Pons (tissue), 1 donor: ENCODE results near the gene OR2L5.

Experiments used
- DNase-seq: peaks from one replicate; pipeline ENCODE4 v3.0.0-alpha.2; 2016; ENCODE audit warnings: low spot score

The OR2L5 gene, protein sequence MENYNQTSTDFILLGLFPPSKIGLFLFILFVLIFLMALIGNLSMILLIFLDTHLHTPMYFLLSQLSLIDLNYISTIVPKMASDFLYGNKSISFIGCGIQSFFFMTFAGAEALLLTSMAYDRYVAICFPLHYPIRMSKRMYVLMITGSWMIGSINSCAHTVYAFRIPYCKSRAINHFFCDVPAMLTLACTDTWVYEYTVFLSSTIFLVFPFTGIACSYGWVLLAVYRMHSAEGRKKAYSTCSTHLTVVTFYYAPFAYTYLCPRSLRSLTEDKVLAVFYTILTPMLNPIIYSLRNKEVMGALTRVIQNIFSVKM

DNA sequence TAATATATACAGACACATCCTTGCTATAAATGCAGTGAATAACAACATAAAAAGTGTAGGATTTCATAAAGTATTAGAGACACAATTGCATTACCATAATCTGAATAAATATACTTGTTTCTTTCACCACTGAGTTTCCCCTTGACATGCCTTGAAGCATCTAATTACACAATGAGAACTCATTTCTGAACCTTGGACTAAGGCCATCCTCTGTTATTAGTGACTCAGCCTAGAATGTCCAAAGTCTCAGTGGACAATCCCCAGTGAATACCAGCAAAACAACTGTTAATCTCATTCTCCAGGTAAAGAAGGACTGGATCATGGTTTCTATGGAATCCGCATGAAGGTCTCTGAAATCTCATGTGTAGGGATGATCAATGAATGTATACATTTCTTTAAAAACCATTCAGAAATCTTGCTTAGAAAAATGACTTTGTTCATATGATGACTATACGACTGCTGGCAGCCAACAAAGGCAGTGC, at the start of gene OR2L5:
Gene OR2L5, plus strand, starts transcription at position 432 of the 482 bp plus-strand sequence. CDS start 8,288 bp downstream, outside the sequence.
- peak; percentile 35 for DNase-seq

DNA sequence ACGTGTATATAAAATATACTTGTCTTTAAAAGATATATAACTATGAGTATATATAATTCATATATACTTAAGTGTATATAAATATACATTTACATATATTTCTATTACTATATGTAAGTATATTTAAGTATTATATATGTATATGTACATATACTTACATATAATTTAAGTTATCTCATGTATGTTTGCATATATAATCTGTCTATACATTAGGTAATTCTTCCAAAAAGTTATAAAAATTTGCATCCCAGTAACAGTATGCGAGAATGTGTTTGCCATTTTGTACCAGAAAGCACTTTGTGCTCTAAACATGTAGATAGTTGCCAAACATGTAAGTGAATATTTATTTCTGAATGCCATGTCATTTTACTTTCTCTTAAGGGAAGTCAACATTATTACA, 48.5 kb upstream of the OR2L5 start, which contains the start of gene OR2AK2:
Gene OR2AK2, plus strand, starts transcription at position 301 of the 400 bp plus-strand sequence. CDS start 144 bp downstream, outside the sequence.
- no peak for DNase-seq

DNA sequence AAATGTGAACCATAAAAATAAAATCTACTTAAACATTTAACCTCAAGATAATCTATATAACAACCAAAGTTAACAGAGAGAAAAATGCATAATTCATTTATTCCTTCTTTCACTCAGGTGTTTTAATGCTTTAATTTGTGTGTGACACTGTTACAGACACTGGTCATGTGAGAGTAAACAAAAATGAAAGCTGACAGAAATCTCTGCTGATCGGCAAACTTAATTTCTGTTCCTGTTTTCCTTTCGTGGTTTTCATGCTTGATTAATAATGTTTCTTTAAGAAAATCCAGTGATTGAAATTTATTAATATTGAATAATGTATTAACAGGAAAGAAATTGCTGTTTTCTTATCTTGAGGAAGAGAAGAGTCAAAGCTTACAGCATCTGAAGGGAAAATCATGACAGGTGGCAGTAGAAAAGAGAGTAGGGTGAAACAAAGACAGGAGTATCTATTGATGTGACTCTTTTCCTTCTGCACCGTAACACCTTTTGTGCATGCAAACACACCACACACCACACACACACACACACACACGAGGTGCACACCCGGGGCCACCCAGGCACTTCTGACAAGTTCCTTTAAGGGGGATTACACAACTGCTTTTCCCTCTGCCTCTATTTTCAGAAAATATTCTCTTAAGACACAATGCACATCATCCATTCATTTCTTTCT, 46.8 kb upstream of the OR2L5 start:
- DNase-seq = no peak

DNA sequence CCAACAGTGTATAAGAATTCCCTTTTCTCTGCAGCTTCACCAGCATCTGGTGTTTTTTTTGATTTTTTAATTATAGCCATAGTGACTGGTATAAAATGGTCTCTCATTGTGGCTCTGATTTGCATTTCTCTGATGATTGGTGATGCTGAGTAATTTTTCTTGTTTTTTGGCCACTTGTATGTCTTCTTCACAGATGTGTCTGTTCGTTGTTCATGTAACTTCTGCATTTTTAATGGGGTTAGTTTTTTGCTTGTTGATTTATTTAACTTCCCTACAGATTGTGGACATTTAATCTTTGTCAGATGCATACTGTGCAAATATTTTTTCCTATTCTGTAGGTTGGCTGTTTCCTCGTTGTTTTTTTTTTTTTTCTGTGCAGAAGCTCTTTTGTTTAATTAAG, 20.5 kb upstream of the OR2L5 start:
- no peak for DNase-seq

DNA sequence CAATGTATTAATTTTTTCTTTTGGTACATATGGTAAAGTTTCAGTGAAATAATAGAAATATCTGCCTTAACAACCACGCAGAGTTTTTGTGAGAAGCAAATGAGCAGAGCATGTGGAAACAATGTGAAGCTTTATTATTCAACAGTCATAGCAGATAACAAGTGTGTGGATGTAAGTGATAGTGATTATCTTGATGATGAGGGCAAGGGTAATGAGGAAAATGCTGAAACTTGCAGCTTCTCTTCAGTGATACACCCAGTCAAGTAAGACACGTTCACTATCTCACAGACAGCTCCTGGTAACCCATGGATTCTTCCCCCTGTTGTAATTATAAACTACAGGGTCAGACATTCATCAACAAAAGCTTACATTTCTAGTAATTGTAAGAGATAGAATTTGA, 14.6 kb upstream of the OR2L5 start:
- no peak for DNase-seq

DNA sequence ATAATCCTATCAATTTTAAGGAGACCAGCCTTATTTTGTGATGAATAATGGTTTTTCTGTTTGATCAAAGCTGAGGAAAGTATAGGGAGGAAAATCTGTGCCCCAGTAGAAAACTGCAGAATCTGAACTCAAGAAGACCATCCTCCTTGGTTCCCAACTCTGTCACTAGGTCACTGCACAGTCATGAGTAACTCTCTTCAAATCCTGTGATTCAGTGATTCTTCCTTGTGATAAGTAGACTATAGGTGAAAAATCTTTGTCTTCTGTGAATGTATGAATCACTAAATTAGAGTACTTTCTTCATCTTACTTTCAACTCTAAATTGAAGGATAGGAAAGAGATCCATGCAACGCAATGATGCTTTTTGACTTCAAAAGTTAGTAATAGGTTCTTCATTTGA, 13.3 kb upstream of the OR2L5 start:
- no peak for DNase-seq

DNA sequence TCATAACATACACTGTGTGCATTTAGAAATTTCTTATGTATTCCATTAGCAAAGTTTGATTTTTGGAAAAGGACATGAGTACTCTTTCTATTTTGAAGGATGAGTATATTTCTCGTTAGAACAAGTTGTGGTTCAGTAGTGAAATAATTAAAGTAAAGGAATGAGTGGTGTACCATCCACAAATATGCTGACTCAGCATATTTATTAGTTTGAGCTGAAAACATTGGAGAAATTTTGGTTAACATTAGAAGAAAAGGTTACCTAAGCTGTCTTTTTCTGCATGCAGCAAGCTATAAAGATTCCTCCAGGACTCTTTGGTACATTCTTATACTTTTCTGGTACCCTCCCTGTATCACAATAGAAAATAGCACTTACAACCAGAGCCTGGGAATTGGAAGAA, 5.7 kb upstream of the OR2L5 start:
- no peak for DNase-seq

DNA sequence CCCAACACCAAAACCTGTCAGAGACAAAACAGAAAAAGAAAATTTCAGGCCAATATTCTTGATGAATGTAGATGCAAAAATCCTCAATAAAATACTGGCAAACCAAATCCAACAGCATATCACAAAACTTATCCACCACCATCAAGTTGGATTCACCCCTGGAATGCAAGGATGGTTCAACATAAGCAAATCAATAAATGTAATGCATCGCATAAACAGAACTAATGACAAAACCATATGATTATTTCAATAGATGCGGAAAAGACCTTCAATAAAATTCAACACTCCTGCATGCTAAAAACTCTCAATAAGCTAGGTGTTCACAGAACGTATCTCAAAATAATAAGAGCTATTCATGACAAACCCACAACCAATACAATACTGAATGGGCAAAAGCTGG, 3.8 kb upstream of the OR2L5 start:
- no peak for DNase-seq

DNA sequence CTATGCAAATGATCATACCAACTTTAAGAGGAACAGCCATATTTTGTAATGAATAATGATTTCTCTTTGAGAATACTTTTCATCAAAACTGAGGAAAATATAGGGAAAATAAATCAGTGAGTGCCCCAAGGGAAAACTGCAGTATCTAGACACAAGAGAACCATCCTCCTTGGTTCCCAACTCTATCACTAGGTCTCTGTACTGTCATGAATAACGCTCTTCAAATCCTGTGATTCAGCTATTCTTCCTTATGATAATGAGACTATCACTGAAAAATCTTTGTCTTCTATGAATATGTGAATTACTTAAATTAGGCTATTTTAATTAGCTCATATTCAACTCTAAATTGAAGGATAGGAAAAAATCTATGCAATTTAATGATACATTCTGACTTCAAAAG, 2.3 kb downstream of the OR2L5 start:
- peak; percentile 63 for DNase-seq

DNA sequence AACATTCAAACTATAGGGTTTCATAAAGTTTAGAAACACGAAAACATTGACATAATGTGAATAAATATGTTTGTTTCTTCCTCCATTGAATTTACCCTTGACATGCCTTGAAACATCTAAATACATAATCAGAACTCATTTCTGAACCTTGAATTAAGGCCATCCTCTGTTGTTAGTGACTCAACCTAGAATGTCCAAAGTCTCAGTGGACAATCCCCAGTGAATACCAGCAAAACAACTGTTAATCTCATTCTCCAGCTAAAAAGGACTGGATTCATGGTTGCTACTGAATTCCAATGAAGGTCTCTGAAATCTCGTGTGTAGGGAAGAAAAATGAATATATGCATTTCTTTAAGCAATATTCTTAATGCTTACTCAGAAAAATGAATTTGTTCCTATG, 16.3 kb downstream of the OR2L5 start, which contains the start of gene OR2L2:
Gene OR2L2, plus strand, starts transcription at position 301 of the 400 bp plus-strand sequence. CDS start 8,198 bp downstream, outside the sequence.
- no peak for DNase-seq

DNA sequence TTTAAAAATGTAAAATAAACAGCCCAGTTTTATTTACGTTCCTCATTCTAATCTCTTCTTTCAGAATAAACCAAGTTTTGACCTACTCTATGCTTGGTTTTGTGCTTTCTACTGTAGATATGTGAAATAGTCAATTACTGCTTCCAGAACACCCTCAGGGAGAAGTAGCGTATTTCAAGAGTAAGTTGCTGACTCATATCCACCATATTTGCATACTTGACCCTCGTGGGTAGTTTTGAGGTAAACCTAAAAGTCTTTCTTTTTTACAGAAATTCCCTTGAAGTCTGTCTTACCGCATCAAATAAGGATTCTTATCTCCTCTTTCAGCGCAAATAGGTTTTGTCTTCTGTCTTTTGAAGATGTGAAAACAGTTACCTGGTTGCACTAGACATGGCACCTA, 31.7 kb downstream of the OR2L5 start:
- DNase-seq = no peak

DNA sequence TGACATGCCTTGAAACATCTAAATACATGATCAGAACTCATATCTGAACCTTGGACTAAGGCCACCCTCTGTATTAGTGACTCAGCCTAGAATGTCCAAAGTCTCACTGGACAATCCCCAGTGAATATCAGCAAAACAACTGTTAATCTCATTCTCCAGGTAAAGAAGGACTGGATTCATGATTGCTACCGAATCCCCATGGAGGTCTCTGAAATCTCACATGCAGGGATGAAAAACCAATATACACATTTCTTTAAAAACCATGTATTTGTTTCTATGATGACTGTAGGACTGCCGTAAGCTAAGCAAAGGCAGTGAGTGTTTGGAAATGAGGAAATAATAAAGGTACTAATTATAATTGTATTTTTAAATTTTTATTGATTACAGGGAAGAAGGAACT, 33.1 kb downstream of the OR2L5 start, which contains the start of gene OR2L3:
Gene OR2L3, plus strand, starts transcription at position 301 of the 400 bp plus-strand sequence. CDS start 13,846 bp downstream, outside the sequence.
- no peak for DNase-seq

DNA sequence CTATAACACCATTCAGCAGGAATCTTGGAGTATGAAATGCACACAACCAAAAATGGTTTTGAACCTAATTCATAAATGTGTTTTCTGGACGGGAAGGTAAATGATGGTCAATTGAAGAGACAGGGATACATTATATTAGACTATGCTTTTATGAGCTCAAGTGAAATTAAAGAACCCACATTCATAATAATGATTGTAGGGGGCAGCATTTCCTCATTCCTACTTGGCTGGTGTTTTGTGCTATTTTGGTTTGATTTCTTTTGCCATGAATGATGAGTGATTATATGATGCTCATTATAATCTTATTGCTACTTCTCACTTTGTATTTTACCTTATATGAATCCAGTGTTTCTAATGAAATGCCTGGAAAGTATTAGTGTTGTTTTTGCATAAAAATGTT, 33.5 kb downstream of the OR2L5 start:
- DNase-seq = no peak

DNA sequence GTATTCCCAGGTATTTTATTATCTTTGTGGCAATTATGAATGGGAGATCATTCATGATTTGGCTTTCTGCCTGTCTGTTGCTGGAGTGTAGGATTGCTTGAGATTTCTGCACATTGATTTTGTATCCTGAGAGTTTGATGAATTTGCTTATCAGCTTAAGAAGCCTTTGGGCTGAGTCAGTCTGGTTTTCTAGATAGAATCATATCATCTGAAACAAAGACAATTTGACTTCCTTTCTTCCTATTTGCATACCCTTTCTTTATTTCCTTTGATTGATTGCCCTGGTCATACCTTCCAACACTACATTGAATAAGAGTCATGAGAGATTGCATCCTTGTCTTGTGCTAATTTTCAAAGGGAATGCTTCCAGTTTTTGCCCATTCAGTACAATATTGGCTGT, 41.2 kb downstream of the OR2L5 start:
- no peak for DNase-seq

DNA sequence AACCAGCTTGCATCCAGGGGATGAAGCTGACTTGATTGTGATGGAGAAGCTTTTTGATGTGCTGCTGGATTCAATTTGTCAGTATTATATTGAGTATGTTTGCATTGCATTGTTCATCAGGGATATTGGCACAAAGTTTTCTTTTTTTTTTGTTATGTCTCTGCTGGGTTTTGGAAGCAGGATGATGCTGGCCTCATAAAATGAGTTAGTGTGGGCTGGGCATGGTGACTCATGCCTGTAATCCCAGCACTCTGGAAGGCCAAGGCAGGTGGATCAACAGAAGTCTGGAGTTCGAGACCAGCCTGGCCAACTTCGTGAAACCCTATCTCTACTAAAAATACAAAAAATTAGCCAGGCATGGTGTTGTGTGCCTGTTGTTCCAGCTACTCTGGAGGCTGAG, 41.8 kb downstream of the OR2L5 start:
- DNase-seq = no peak

DNA sequence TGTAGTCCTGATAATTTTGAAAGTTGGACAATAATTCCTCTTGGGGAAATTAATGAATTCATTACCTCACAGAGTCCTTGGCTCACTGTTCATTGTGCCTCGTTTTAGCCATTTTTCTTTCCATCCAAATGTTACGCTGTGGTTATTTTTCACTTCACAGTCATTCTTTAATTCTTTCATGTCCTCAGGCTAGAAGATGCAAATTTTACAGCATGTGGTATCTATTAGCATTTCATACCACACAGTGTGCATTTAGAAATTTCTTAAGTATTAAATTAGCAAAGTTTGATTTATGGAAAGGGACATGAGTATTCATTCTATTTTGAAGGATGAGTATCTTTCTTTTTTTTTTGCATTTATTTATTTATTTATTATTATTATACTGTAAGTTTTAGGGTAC, 51.6 kb downstream of the OR2L5 start:
- DNase-seq = no peak

DNA sequence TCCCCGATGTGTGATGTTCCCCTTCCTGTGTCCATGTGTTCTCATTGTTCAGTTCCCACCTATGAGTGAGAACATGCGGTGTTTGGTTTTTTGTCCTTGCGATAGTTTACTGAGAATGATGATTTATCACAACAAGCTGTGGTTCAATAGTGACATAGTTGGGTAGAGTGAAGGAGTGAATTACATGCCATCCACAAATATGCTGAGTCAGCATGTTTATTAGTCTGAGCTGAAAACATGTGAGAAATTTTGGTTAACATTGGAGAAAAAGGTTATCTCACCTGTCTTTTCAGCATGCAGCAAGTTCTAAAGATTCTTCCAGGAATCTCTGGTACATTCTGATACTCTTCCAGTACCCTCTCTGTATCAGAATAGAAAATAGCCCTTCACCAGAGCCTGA, 52.1 kb downstream of the OR2L5 start:
- no peak for DNase-seq
